HEK293T (cell line): ENCODE results near the gene RAB3B.

Experiments
- FOXA1 ChIP-seq: fragments of 450-650 bp; IDR thresholded peaks from 2 replicates; pipeline ENCODE4 v1.6.1; 2016; ENCODE audit warnings: mild to moderate bottlenecking
- SP1 ChIP-seq: fragments of 450-650 bp; IDR thresholded peaks from 2 replicates; pipeline ENCODE4 v1.6.1; 2017
- SUZ12 ChIP-seq: fragments of 450-650 bp; IDR thresholded peaks from 2 replicates; pipeline ENCODE4 v1.6.1; 2016; ENCODE audit warnings: mild to moderate bottlenecking

GRCh38 chr1:51859333-51859732 is 131.2 kb downstream of the RAB3B start:
- no peak for TF ChIP-seq FOXA1
- TF ChIP-seq SP1: no peak
- TF ChIP-seq SUZ12: no peak
